ENCODE data around the gene TUSC7.

TUSC7 gene

GRCh38 chr3:116709479-116709878 is at the start of gene TUSC7:
Gene TUSC7, plus strand, starts transcription at chr3:116709779.
- no peak for DNase-seq

GRCh38 chr3:116661196-116661595 is 48.4 kb upstream of the TUSC7 start:
- DNase-seq, result no peak

- DNase-seq, result no peak
Measured at GRCh38 chr3:116663161-116664110, 46.1 kb upstream of the TUSC7 start.

GRCh38 chr3:116667324-116667723 is 42.3 kb upstream of the TUSC7 start:
- DNase-seq, result no peak

GRCh38 chr3:116667791-116668190 is 41.8 kb upstream of the TUSC7 start:
- DNase-seq, result no peak

GRCh38 chr3:116669576-116669975 is 40.0 kb upstream of the TUSC7 start:
- no peak for DNase-seq

- no peak for DNase-seq
Measured at GRCh38 chr3:116671151-116671550, 38.4 kb upstream of the TUSC7 start.

- no peak for DNase-seq
Measured at GRCh38 chr3:116678853-116679252, 30.7 kb upstream of the TUSC7 start.

- DNase-seq, result no peak
Measured at GRCh38 chr3:116691041-116691440, 18.5 kb upstream of the TUSC7 start.

- no peak for DNase-seq
Measured at GRCh38 chr3:116701070-116701469, 8.5 kb upstream of the TUSC7 start.

GRCh38 chr3:116702334-116702733 is 7.2 kb upstream of the TUSC7 start:
- DNase-seq, result no peak

GRCh38 chr3:116707531-116707930 is 2.0 kb upstream of the TUSC7 start:
- no peak for DNase-seq

GRCh38 chr3:116716490-116716889 is 6.9 kb downstream of the TUSC7 start:
- no peak for DNase-seq

GRCh38 chr3:116717566-116717965 is 8.0 kb downstream of the TUSC7 start:
- DNase-seq, result no peak

GRCh38 chr3:116728454-116728853 is 18.9 kb downstream of the TUSC7 start:
- DNase-seq, result no peak

GRCh38 chr3:116734243-116734642 is 24.7 kb downstream of the TUSC7 start:
- DNase-seq, result no peak

- DNase-seq, result no peak
Measured at GRCh38 chr3:116739678-116740077, 30.1 kb downstream of the TUSC7 start.

- DNase-seq, result no peak
Measured at GRCh38 chr3:116740293-116740692, 30.7 kb downstream of the TUSC7 start.

GRCh38 chr3:116741467-116741866 is 31.9 kb downstream of the TUSC7 start:
- no peak for DNase-seq

- DNase-seq, result no peak
Measured at GRCh38 chr3:116743062-116743461, 33.5 kb downstream of the TUSC7 start.

GRCh38 chr3:116749388-116749787 is 39.8 kb downstream of the TUSC7 start:
- DNase-seq, result no peak

GRCh38 chr3:116757315-116757714 is 47.7 kb downstream of the TUSC7 start:
- no peak for DNase-seq

GRCh38 chr3:116759316-116759715 is 49.7 kb downstream of the TUSC7 start:
- no peak for DNase-seq
